Right lung (tissue), 5 donors: ENCODE measurements around the gene VPS51. TPM values are rescaled to one million over a fixed set of nuclear protein-coding genes. Genes with fewer than 3 reads are reported as not detected.
"Not testable (repeated sequence)": the region's sequence is repeated elsewhere in the genome, so short reads cannot be mapped to it uniquely, and the experiment has no call there.

ENCODE experiments used
- DNase-seq, 2 donors: peaks; one replicate each; pipeline ENCODE4 v3.0.0-alpha.2; 2013
- polyA plus RNA-seq, 5 donors: library from polyadenylated mRNA; unstranded; fragments of 120-200 nt; gene quantifications; one replicate each; pipeline versions ENCODE4 v1.2.1 to v1.2.3, GENCODE V29; 2013; ENCODE audit warnings: inconsistent platforms in 1 of 5, low replicate concordance in 1 of 5; ENCODE audit not compliant: insufficient read length in 5 of 5, insufficient read depth in 1 of 5

Gene VPS51
- polyA plus RNA-seq, 5 donors: 84.5 to 148 (median 99.6) TPM

DNA sequence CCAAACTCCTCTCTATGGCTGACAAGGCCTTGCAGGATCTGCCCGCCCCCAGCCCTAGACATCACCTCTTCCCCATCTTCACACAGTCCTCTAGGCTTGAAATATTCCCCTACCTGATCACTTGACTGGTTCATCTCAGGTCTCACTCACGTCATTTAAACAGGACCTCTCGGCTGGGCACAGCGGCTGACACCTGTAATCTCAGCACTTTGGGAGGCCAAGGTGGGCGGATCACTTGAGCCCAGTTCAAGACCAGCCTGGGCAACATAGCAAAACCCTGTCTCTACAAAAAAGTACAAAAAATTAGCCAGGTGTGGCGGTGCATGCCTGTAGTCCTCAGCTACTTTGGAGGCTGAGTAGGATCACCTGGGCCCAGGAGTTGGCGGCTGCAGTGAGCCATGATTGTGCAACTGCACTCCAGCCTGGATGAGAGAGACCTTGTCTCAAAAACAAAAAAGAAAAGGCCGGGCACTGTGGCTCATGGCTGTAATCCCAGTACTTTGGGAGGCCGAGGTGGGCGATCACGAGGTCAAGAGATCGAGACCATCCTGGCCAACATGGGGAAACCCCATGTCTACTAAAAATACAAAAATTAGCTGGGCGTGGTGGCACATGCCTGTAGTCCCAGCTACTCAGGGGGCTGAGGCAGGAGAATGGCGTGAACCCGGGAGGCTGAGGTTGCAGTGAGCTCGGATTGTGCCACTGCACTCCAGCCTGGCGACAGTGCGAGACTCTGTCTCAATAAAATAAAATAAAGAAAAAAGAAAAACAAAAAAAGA, 23.1 kb downstream of the VPS51 start:
- DNase-seq: not testable (repeated sequence)

DNA sequence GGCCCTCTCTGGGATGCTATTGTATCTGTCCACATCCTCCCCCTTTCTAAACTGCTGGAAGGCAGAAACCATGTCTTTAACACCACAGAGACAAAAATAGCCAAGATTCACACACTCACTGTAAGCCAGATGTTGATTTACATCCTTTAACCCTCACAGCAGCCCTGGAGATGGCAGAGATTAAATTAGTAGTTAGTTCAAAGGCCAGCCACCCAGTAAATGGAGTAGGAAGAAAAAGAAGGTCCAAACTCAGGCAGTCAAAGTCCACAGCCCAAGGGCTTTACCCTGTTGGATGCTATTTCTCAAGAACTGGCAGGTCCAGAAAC, 23.6 kb downstream of the VPS51 start:
- DNase-seq: no peak

GRCh38 chr11:65120831-65121230, 24.8 kb downstream of the VPS51 start:
- no peak for DNase-seq

DNA sequence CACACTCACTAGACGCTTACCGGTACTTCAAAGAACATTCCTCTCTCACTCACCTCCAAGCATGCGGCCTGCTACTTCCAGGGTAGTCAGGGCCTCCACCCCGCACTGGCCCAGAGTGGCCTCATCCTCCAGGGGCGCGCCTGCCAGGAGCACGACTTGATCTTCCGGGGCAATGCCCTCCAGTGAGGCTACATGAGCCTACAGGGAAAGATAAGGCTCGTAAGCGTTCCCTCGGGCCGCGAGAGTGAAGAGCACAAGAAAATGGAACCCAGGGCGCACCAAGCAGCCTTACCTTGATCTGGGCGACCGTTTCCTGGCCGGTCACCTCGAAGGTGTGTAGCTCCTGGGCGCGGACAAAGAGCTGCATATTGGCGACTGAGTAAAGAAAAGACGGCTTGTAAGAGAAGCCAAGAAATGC, 25.4 kb downstream of the VPS51 start:
- no peak for DNase-seq

DNA sequence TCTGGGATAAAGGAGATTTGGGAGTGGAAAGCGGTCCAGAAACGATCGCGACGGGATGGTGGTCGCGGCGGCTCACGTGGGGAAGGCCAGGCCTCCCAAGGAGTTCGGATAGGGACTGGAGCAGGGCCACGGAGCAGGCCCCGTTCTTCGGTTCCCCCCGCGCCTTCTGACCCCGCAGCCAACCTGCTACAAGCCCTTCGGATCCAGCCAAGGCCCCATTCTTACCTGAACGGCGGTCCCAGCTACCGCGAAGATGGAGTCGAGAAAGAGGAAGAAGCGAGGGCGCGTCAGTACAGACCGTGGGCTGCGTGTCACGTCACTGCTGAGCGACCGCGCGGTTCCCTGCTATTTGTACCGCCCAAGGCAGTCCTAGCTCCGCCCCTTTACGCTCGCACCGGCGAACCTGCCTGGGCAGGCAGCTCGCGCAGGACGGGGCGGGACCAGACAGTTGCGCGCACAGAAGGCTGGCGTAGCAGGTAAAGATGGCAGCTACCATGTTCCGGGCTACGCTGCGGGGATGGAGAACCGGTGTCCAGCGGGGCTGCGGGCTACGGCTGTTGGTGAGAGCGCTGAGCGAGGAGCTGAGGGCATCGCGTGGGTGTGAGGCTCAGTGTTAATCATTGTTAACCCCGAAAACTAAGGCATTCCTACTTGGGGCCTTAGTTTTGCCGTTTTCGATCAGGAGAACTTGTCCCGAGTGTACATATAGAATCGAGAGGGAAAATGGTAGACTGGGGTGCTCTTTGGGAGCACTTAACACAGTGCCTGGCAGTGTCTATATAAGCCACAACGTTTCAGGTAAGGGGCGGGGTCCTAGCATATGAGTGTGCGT, 26.1 kb downstream of the VPS51 start, which contains the start of the genes FAU and MRPL49:
TSS of gene FAU (minus strand) at position 270 of the 832 bp plus-strand sequence. CDS start 321 bp downstream, outside the sequence.
TSS of gene MRPL49 (plus strand) at position 457 of the 832 bp plus-strand sequence. CDS start at position 483, 26 bp downstream.
- DNase-seq: peak; percentile 95 to 96

GRCh38 chr11:65124480-65125196, 28.6 kb downstream of the VPS51 start:
- DNase-seq: no peak

DNA sequence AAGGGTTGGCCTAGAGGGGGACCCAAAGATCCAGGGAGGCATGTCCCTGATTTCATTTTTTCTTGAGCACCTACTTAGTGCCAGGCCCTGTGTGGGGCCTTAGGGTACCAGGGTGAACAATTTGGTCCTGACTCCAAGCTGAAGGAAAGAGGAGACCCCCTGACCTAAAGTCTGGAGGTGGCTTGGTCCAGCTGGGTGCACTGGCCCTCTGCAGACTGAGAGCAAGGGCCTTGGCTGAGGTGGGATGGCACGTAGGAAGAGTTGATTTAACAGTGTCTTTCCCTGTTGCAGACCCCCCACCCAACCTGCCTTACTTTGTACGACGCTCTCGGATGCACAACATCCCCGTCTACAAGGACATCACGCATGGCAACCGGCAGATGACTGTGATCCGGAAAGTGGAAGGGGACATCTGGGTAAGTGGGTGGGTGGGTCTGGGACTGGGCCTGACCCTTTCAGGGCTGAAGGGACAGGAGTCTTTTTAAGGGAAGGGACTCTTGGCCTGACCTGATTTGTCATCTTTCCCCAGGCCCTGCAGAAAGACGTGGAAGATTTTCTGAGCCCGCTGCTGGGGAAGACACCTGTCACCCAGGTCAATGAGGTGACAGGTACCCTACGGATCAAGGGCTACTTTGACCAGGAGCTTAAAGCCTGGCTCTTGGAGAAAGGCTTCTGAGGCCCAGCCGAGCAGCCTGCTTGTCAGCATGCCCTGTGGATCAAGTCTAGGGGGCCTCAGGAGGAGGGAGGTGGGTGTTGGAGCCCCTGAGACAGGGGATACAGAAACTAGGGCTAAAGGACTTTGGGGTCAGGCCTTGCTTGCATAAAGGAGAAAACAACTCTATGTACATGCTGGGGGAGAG, 29.4 kb downstream of the VPS51 start:
- no peak for DNase-seq

DNA sequence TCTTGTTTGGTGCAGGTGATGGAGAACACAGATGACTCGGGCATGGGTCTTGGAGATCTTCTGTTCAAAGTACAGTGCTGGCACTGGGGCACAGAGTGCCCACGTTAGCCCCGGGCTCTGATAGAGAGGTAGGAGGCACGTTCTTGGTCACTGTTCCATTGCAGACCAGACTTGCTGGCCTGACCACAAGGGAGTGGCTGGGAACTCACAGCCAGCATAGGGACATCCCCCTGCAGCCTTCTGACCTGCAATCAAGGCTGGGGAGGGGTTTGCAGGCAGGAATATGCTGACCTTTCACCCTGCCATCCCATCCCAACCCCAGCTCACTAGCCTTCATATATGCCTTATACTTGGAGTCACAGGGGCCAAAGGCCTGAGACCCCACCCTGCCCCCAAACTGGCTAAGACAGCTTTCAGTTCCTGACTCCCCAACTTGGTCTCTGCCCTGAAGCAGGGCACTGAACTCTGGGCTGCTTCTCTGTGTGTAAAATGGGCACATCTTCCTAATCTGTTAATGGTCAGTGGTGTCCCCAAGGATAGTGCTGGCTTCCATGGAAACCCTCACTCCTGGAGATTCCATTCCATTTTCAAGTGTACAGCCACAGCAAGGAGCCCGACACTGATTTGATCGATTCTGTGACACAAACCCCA, 30.7 kb downstream of the VPS51 start:
- DNase-seq: no peak

DNA sequence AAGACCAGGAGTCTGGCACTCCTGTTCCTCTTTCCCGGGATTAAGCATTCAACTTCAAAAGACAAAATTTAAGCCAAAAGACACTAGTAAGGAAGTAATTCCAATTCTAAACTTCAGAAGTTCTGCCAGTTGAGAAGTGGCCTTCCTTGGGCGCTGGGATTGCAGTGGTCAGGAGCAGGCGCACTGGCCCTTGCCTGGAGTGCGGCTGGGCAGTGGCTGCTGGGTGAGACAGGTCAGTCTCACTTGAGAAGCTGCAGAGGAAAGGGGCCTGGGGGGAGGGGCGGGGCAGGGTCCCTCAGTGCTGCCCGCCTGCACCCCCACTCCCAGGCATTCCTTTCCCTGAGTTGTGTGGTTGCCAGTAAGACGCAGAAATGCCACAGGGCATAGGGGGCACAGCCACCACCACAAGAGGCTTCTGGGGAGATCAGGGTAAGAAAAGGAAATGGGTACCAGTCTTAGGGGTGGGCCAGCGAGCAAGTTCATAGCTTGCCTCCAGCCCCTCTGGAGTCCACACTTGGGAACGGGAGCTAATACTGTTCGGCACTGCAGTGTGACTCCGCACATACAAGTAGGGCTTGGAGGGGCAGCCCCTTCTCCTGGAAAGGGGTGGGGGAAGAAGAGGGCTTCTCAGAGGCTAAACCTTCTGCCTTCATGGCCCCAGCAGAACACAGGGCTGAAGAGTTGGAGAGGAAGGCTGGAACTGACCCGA, 31.6 kb downstream of the VPS51 start:
- DNase-seq: no peak

- DNase-seq: no peak
Measured at GRCh38 chr11:65128182-65129145, 32.5 kb downstream of the VPS51 start.

DNA sequence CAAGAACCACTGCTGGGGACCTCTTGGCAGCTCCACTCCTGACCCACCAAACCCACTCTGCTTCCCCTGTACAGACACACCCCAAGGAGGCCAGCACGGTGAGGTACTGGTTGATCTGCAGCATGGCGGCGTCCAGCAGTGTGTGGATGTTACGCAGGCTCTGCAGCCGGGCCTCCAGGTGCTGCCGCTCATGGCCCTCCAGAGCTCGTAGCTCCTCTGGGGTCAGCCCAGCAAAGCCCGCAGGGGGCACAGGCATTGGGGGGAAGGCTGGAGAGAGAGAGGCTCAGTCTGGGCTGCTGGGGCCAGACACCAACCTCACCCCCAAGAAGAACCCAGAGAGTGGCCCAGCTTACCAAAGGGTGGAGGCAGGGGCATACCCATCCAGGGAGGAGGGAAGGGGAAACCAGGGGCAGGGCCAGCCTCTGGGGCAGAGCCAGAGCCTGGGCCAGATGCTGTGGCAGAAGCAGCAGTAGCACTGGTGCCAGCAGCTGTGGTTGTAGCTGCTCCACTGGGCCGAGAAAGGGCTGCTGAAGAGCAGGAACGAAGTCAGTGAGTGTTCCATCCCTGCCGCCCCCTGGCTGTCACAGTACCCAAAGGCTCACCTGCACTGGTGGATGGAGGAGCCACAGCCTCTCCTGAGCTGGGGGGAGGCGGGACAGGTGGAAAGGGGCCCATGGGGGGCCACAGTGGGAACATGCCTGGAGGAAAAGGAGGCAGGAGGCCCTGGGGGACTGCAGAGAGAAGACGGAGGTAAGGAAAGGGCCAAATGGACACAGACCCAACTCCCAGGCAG, 33.8 kb downstream of the VPS51 start:
- no peak for DNase-seq

DNA sequence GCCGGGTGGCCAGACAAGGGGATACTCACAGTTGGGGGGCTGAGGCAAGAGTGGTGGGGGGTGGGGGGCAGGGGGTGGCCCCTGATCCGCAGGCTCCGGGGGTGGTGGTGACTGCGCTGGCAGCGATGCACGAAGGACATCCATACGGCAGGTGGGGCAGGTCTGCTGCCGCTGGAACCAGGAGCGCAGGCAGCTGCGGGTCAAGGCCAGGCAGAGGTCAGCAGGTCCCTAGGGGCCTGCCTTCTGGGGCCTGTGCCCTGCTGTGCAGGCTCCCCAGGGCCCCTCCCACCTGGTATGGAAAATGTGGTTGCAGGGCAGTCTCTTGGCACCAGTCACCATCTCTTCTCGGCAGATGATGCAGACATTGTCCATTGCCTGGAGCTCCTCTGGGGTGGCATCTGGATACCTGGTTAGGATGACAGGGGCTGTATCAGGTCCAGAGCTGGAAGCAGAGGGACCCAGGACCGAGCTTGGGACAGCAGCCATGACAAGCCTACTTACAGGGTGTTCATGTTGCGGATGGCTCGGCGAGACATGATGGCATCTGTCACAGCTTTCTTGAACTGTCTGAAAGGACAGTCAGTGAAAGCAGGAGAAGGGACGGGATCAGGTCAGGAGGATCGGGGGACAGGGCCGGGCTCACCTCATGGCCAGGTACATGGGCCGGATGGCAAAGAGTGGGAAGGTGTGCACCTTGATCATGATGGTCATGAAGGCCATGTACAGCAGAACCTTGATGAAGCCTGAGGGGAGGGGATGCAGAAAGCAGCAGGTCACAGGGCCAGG, 34.8 kb downstream of the VPS51 start:
- no peak for DNase-seq

DNA sequence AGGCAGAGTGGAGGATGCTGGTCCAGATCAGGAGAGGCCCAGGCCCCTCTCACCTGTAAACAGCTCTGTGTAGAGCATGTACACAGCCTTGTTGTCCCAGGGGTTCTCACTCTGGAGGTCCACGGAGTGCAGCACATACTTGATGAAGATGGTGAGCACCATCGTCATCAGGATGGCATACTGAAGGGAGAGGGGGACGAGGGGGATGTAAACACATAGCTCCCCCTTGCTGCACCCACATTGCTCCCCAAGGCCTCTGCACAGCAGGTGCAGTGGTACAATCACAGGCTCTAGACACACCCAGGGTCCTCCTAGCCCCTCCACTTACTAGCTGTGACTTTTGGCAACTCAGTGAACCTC, 35.4 kb downstream of the VPS51 start:
- DNase-seq: no peak

GRCh38 chr11:65131895-65132237, 35.9 kb downstream of the VPS51 start:
- DNase-seq: no peak

DNA sequence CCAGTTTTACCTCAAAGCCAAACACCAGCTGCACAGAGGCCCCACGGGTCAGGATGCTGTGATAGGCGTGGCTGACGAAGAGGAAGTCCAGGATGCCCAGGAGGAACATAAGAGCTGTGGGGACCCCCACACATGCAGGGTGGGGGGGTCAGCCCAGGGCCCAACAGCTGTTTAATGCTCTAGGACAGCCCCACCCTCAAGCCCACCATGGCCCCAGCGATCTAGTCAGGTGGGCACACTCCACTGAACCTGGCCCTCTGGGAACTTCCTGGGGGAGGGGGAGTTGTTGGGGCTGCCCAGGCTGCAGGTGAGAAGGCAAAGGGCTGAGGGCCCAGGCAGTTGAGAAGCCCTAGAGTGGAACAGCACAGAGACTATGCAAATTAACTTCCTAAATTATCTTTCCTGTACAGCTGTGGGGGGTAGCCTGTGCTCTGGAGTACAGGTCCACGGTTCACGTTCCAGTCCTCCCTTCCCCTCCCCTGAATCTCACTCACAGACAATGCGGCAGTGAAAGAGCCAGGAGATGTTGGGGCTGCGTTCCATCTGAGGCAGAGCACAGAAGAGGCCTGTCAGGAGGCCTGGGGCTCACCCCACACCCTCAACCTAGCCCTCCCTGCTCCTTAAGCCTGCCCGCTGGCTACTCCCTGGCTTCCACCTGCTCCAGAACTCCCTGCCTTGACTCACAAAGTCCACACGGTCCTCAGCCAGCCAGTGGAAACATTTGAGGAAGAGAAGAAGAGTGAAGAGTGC, 36.4 kb downstream of the VPS51 start:
- DNase-seq: no peak

GRCh38 chr11:65132988-65133700, 37.1 kb downstream of the VPS51 start:
- DNase-seq: no peak
